GM23338 (cell line): ENCODE data around the gene GRK4. TPM values are rescaled to one million over a fixed set of nuclear protein-coding genes. Genes with fewer than 3 reads are reported as not detected.

Experiments
- ATAC-seq: fragments of 200-7000 bp; cut with Tn5 transposase; 3 replicates; pipeline ENCODE4 v1.9.1; 2020
- DNase-seq: peaks from one replicate; pipeline ENCODE4 v3.0.0-alpha.2; 2015; ENCODE audit warnings: low spot score
- H2AFZ ChIP-seq: fragments of 200-600 bp; sonication (generic); 2 replicates; pipeline ENCODE4 v1.8.0; 2016; ENCODE audit warnings: antibody characterized with exemption, mild to moderate bottlenecking, moderate library complexity
- H3F3A ChIP-seq: fragments of 200-600 bp; sonication (generic); replicated peaks from 2 replicates; pipeline ENCODE4 v1.8.0; 2017; ENCODE audit warnings: antibody characterized with exemption, mixed run types, low read depth
- H3K27ac ChIP-seq: fragments of 200-600 bp; sonication (generic); 2 replicates; pipeline ENCODE4 v1.6.1; 2016; ENCODE audit warnings: low read depth
- H3K27me3 ChIP-seq: fragments of 200-600 bp; sonication (generic); 2 replicates; pipeline ENCODE4 v1.8.0; 2016; ENCODE audit warnings: mild to moderate bottlenecking, mixed run types, moderate library complexity; ENCODE audit not compliant: insufficient read depth
- H3K36me3 ChIP-seq: fragments of 200-600 bp; sonication (generic); 2 replicates; pipeline ENCODE4 v1.8.0; 2016; ENCODE audit warnings: mild to moderate bottlenecking; ENCODE audit not compliant: insufficient read depth
- H3K4me1 ChIP-seq: fragments of 200-600 bp; sonication (generic); 2 replicates; pipeline ENCODE4 v1.8.0; 2016; ENCODE audit warnings: mild to moderate bottlenecking, moderate library complexity; ENCODE audit not compliant: insufficient read depth
- H3K4me2 ChIP-seq: fragments of 200-600 bp; sonication (generic); 2 replicates; pipeline ENCODE4 v1.7.1; 2017; ENCODE audit warnings: mixed run types
- H3K4me3 ChIP-seq: fragments of 200-600 bp; sonication (generic); 2 replicates; pipeline ENCODE4 v1.6.1; 2016; ENCODE audit warnings: mixed run types
- H3K79me2 ChIP-seq: fragments of 200-600 bp; sonication (generic); replicated peaks from 2 replicates; pipeline ENCODE4 v1.8.0; 2017; ENCODE audit warnings: mild to moderate bottlenecking; ENCODE audit not compliant: insufficient read depth
- H3K9me2 ChIP-seq: fragments of 200-600 bp; sonication (generic); 2 replicates; pipeline ENCODE4 v1.8.0; 2017; ENCODE audit not compliant: insufficient read depth
- H4K20me1 ChIP-seq: fragments of 200-600 bp; sonication (generic); replicated peaks from 2 replicates; pipeline ENCODE4 v1.8.0; 2017; ENCODE audit warnings: mild to moderate bottlenecking; ENCODE audit not compliant: insufficient read depth
- H3K27ac Mint-ChIP-seq: 2 replicates; pipeline ENCODE4 v1.8.0; 2020; ENCODE audit warnings: inconsistent platforms, mild to moderate bottlenecking, moderate library complexity, mixed read lengths
- H3K27me3 Mint-ChIP-seq: 3 replicates; pipeline ENCODE4 v1.8.0; 2022; ENCODE audit warnings: low read depth, mild to moderate bottlenecking, moderate library complexity, mixed read lengths, inconsistent platforms; ENCODE audit not compliant: insufficient read depth, poor library complexity
- H3K36me3 Mint-ChIP-seq: 3 replicates; pipeline ENCODE4 v1.8.0; 2021; ENCODE audit warnings: low read depth, mild to moderate bottlenecking, inconsistent platforms, moderate library complexity, mixed read lengths
- H3K4me1 Mint-ChIP-seq: 3 replicates; pipeline ENCODE4 v1.8.0; 2020; ENCODE audit warnings: mild to moderate bottlenecking, inconsistent platforms, mixed read lengths
- H3K4me3 Mint-ChIP-seq: 3 replicates; pipeline ENCODE4 v1.8.0; 2021; ENCODE audit warnings: moderate library complexity, mild to moderate bottlenecking, inconsistent platforms, mixed read lengths
- H3K9me3 Mint-ChIP-seq: 3 replicates; pipeline ENCODE4 v1.8.0; 2020; ENCODE audit warnings: moderate library complexity, mild to moderate bottlenecking, inconsistent platforms, mixed read lengths
- CREB1 ChIP-seq: fragments of 250-450 bp; sonication (Bioruptor Pico); IDR thresholded peaks from 2 replicates; pipeline ENCODE4 v1.5.0; 2020; ENCODE audit warnings: low read depth, mild to moderate bottlenecking, moderate library complexity
- ETS1 ChIP-seq: IDR thresholded peaks from 2 replicates; pipeline ENCODE4 v1.6.1; 2016; ENCODE audit warnings: antibody characterized with exemption
- EZH2 ChIP-seq: fragments of 200-600 bp; sonication (generic); IDR thresholded peaks from one replicate; pipeline ENCODE4 v1.8.0; 2017; ENCODE audit warnings: antibody characterized with exemption, mild to moderate bottlenecking, low read depth; ENCODE audit not compliant: unreplicated experiment
- EZH2phosphoT487 ChIP-seq: fragments of 200-600 bp; sonication (generic); IDR thresholded peaks from one replicate; pipeline ENCODE4 v1.8.1; 2018; ENCODE audit warnings: antibody characterized with exemption; ENCODE audit not compliant: unreplicated experiment
- NANOG ChIP-seq: IDR thresholded peaks from 2 replicates; pipeline ENCODE4 v1.6.1; 2016; ENCODE audit warnings: antibody characterized with exemption, borderline replicate concordance
- POLR2AphosphoS5 ChIP-seq: IDR thresholded peaks from 2 replicates; pipeline ENCODE4 v1.6.1; 2016; ENCODE audit warnings: antibody characterized with exemption, low read depth
- STAT1 ChIP-seq: IDR thresholded peaks from one replicate; pipeline ENCODE4 v1.6.1; 2016; ENCODE audit warnings: antibody characterized with exemption; ENCODE audit not compliant: unreplicated experiment
- ZNF114 ChIP-seq: fragments of 250-450 bp; sonication (Bioruptor Pico); IDR thresholded peaks from 2 replicates; pipeline ENCODE4 v1.5.0; 2020; ENCODE audit warnings: mild to moderate bottlenecking, moderate library complexity
- polyA plus RNA-seq: library from polyadenylated mRNA; unstranded; fragments of >200 nt; fragmentation: Nextera tagmentation; extraction: Ambion mirVana; gene quantifications from 2 replicates; pipeline ENCODE4 v1.2.1, GENCODE V29; 2016
- total RNA-seq: library from RNA; depleted of rRNA; stranded (reverse); fragments of >200 nt; shearing (Covaris generic); gene quantifications from 2 replicates; pipeline ENCODE4 v1.2.3, GENCODE V29; 2014
- TF ChIP-seq, protein P1 (sequence below), 2 experiments: fragments of 200-600 bp in 1 of 2; sonication (generic) in 1 of 2; conservative IDR thresholded peaks; 2 replicates each; pipeline versions ENCODE4 v1.5.1 to v1.6.1; 2016 to 2017; ENCODE audit warnings: antibody characterized with exemption in 2 of 2, low read depth in 2 of 2, mild to moderate bottlenecking in 2 of 2, moderate library complexity in 1 of 2
- TF ChIP-seq, protein P2 (sequence below): IDR thresholded peaks from one replicate; pipeline ENCODE4 v1.6.1; 2018; ENCODE audit warnings: antibody characterized with exemption; ENCODE audit not compliant: unreplicated experiment

The GRK4 gene
- total and polyA plus RNA-seq, 2 experiments from 2014 or later, result 1.3 to 1.4 TPM

GRCh38 chr4:3031357-3032082 is 68.1 kb downstream of the GRK4 start:
- no peaks in the 10 kb centered on the region for H3K9me3 Mint-ChIP-seq
- H3K4me3 Mint-ChIP-seq, result no peak overlapping the region
- Histone ChIP-seq H3K9me2 (no peaks in the 10 kb centered on the region), H3K4me1 (no peaks in the 10 kb centered on the region), H3K4me2 (no peak overlapping the region), H3K36me3 (no peaks in the 10 kb centered on the region), H2AFZ (no peak overlapping the region), H4K20me1 (no peaks in the 10 kb centered on the region; the same call in 1 of the 2 replicates), H3K27ac (no peak overlapping the region), H3K4me3 (no peak overlapping the region), H3K79me2 (no peaks in the 10 kb centered on the region), H3K27me3 (no peaks in the 10 kb centered on the region), H3F3A (no peaks in the 10 kb centered on the region)
- ATAC-seq (no peak), DNase-seq (no peak)
- H3K36me3 Mint-ChIP-seq, result no peaks in the 10 kb centered on the region
- peaks cover 14% of the 10 kb centered on the region for H3K27me3 Mint-ChIP-seq
- TF ChIP-seq, protein P1, sequence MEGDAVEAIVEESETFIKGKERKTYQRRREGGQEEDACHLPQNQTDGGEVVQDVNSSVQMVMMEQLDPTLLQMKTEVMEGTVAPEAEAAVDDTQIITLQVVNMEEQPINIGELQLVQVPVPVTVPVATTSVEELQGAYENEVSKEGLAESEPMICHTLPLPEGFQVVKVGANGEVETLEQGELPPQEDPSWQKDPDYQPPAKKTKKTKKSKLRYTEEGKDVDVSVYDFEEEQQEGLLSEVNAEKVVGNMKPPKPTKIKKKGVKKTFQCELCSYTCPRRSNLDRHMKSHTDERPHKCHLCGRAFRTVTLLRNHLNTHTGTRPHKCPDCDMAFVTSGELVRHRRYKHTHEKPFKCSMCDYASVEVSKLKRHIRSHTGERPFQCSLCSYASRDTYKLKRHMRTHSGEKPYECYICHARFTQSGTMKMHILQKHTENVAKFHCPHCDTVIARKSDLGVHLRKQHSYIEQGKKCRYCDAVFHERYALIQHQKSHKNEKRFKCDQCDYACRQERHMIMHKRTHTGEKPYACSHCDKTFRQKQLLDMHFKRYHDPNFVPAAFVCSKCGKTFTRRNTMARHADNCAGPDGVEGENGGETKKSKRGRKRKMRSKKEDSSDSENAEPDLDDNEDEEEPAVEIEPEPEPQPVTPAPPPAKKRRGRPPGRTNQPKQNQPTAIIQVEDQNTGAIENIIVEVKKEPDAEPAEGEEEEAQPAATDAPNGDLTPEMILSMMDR (conservative IDR thresholded peaks at IDR 0.05; ENCODE audit: low read depth in 2 of 2), result no peak
- no peak for TF ChIP-seq EZH2phosphoT487
- no peak for TF ChIP-seq STAT1
- no peak overlapping the region for H3K27ac Mint-ChIP-seq
- H3K4me1 Mint-ChIP-seq, result no peaks in the 10 kb centered on the region; the same call in 2 of the 3 replicates

DNA sequence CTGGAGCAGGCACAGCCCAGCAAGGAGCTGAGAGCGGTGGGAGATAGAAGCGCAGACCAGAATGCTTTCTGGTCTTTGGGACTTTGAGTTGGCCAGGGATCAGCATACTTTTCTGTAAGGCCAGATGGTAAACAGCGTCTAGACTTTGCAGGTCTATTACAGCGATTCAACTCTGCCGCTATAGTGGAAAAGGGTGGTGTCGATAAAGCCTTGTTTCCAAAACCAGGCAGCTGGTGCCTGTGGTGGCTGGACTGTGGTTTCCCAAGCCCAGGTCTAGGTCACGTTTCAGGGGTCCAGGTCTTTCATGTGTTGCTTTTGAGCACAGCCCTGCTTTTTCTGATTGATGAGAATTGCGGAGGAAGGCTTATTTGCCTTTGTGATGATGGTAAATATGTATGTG is 70.9 kb downstream of the GRK4 start:
- Histone ChIP-seq H3K4me3 (no peak overlapping the region), H3K4me1 (no peaks in the 10 kb centered on the region), H3K4me2 (no peak overlapping the region), H3K36me3 (no peaks in the 10 kb centered on the region), H2AFZ (no peak overlapping the region), H4K20me1 (no peaks in the 10 kb centered on the region), H3F3A (no peaks in the 10 kb centered on the region), H3K9me2 (no peaks in the 10 kb centered on the region), H3K27me3 (no peaks in the 10 kb centered on the region), H3K79me2 (no peaks in the 10 kb centered on the region), H3K27ac (no peak overlapping the region)
- DNase-seq (no peak), ATAC-seq (no peak)
- Mint-ChIP-seq H3K27me3 (peaks cover 23% of the 10 kb centered on the region), H3K9me3 (no peaks in the 10 kb centered on the region), H3K4me3 (no peak overlapping the region), H3K4me1 (no peaks in the 10 kb centered on the region; the same call in 2 of the 3 replicates), H3K36me3 (no peaks in the 10 kb centered on the region), H3K27ac (no peak overlapping the region)
- no peak for TF ChIP-seq NANOG
- TF ChIP-seq, protein P1 (conservative IDR thresholded peaks at IDR 0.05; ENCODE audit: low read depth in 2 of 2), result no peak
- no peak for TF ChIP-seq ZNF114 (CRISPR knock-in tag)
- TF ChIP-seq CREB1 (CRISPR knock-in tag), result no peak
- TF ChIP-seq ETS1, result no peak
- TF ChIP-seq EZH2, result no peak
- no peak for TF ChIP-seq POLR2AphosphoS5
- TF ChIP-seq STAT1, result no peak
- no peak for TF ChIP-seq EZH2phosphoT487
- TF ChIP-seq, protein P2, sequence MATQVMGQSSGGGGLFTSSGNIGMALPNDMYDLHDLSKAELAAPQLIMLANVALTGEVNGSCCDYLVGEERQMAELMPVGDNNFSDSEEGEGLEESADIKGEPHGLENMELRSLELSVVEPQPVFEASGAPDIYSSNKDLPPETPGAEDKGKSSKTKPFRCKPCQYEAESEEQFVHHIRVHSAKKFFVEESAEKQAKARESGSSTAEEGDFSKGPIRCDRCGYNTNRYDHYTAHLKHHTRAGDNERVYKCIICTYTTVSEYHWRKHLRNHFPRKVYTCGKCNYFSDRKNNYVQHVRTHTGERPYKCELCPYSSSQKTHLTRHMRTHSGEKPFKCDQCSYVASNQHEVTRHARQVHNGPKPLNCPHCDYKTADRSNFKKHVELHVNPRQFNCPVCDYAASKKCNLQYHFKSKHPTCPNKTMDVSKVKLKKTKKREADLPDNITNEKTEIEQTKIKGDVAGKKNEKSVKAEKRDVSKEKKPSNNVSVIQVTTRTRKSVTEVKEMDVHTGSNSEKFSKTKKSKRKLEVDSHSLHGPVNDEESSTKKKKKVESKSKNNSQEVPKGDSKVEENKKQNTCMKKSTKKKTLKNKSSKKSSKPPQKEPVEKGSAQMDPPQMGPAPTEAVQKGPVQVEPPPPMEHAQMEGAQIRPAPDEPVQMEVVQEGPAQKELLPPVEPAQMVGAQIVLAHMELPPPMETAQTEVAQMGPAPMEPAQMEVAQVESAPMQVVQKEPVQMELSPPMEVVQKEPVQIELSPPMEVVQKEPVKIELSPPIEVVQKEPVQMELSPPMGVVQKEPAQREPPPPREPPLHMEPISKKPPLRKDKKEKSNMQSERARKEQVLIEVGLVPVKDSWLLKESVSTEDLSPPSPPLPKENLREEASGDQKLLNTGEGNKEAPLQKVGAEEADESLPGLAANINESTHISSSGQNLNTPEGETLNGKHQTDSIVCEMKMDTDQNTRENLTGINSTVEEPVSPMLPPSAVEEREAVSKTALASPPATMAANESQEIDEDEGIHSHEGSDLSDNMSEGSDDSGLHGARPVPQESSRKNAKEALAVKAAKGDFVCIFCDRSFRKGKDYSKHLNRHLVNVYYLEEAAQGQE, result no peak
